Kidney (tissue), 14 donors: ENCODE results near the gene LYPD4. TPM values are rescaled to one million over a fixed set of nuclear protein-coding genes. Genes with fewer than 3 reads are reported as not detected.

Experiments used
- DNase-seq, 5 donors: peaks; one replicate each; pipeline ENCODE4 v3.0.0-alpha.2; 2013 to 2020
- FAIRE-seq: peaks from 2 replicates; lab custom pipeline; 2012; peaks lifted over from hg19 to GRCh38; lab: Jason Lieb, UNC
- H3K27ac ChIP-seq, 2 donors: one replicate each; pipeline ENCODE4 v1.7.0; 2013; ENCODE audit warnings: low read depth in 2 of 2, low read length in 2 of 2, inconsistent platforms in 1 of 2
- H3K27me3 ChIP-seq: one replicate; pipeline ENCODE4 v1.7.1; 2013; ENCODE audit warnings: low read length, inconsistent platforms; ENCODE audit not compliant: control insufficient read depth, insufficient read depth
- H3K36me3 ChIP-seq, 3 donors: one replicate each; pipeline versions ENCODE4 v1.7.0 to v1.7.1; 2013; ENCODE audit warnings: low read length in 3 of 3, control low read depth in 1 of 3, inconsistent platforms in 1 of 3; ENCODE audit not compliant: insufficient read depth in 3 of 3, control insufficient read depth in 2 of 3
- H3K4me1 ChIP-seq, 3 donors: one replicate each; pipeline versions ENCODE4 v1.7.0 to v1.7.1; 2013; ENCODE audit warnings: low read length in 3 of 3, inconsistent platforms in 1 of 3, low read depth in 1 of 3; ENCODE audit not compliant: control insufficient read depth in 2 of 3, insufficient read depth in 2 of 3
- H3K4me3 ChIP-seq, 3 donors: one replicate each; pipeline versions ENCODE4 v1.7.0 to v1.8.1; 2013; ENCODE audit warnings: low read length in 3 of 3, control low read depth in 1 of 3, inconsistent platforms in 1 of 3
- H3K9ac ChIP-seq, 3 donors: one replicate each; pipeline versions ENCODE4 v1.7.0 to v1.7.1; 2013; ENCODE audit warnings: low read length in 3 of 3, control low read depth in 1 of 3, inconsistent platforms in 1 of 3
- H3K9me3 ChIP-seq, 3 donors: one replicate each; pipeline versions ENCODE4 v1.7.0 to v1.7.1; 2013; ENCODE audit warnings: low read length in 3 of 3, control low read depth in 1 of 3, inconsistent platforms in 1 of 3; ENCODE audit not compliant: control insufficient read depth in 2 of 3, insufficient read depth in 1 of 3
- intact Hi-C: fragments of 100-400 bp; cut with DNase I; formaldehyde crosslinking; loops from one replicate; pipeline ENCODE4 v1.11.1; 2022
- polyA plus RNA-seq: library from polyadenylated mRNA; stranded (reverse); fragments of 350-450 nt; fragmentation: Illumina TruSeq; extraction: RNeasy Lipid Tissue Mini Kit (QIAGEN cat#74804); gene quantifications from one replicate; pipeline ENCODE4 v1.2.3, GENCODE V29; 2014; ENCODE audit warnings: low read depth, low replicate concordance; ENCODE audit not compliant: insufficient read depth
- total RNA-seq: library from RNA; stranded (reverse); fragmentation: NEBNext Ultra II Directional; extraction: Animal tissue kit (Norgen Biotek cat#: 25700); gene quantifications from one replicate; pipeline ENCODE4 v1.2.1, GENCODE V29; 2021
- TF ChIP-seq, protein P1 (sequence below): IDR thresholded peaks from 3 replicates; pipeline ENCODE4 v1.5.1; 2012; ENCODE audit warnings: mild to moderate bottlenecking, moderate library complexity, borderline replicate concordance; ENCODE audit not compliant: insufficient read depth; ENCODE audit errors: extremely low read depth
- donor health status: control.
- donor health status: control.
- donor health status: control.
- donor health status: control.
- donor health status: control.
- donor health status: DM: yes; HTN: yes; CAD: no.
- donor health status: Normal renal cell carcinoma (clear cell type).

LYPD4 gene
- total and polyA plus RNA-seq, 2 donors from 2014 or later = not detected

- no peak overlapping the region for H3K4me3 ChIP-seq
- DNase-seq = peak in 1 of 5 donors; percentile 28
- peaks cover 10 to 50% (median 21%) of the 10 kb centered on the region in 3 donors for H3K36me3 ChIP-seq
- no peak for FAIRE-seq
- H3K9me3 ChIP-seq = no peaks in the 10 kb centered on the region
- H3K27me3 ChIP-seq = no peaks in the 10 kb centered on the region
- H3K4me1 ChIP-seq = peaks cover 0 to 4% (median 0%) of the 10 kb centered on the region in 3 donors
- H3K27ac ChIP-seq = no peak overlapping the region
- TF ChIP-seq, protein P1, sequence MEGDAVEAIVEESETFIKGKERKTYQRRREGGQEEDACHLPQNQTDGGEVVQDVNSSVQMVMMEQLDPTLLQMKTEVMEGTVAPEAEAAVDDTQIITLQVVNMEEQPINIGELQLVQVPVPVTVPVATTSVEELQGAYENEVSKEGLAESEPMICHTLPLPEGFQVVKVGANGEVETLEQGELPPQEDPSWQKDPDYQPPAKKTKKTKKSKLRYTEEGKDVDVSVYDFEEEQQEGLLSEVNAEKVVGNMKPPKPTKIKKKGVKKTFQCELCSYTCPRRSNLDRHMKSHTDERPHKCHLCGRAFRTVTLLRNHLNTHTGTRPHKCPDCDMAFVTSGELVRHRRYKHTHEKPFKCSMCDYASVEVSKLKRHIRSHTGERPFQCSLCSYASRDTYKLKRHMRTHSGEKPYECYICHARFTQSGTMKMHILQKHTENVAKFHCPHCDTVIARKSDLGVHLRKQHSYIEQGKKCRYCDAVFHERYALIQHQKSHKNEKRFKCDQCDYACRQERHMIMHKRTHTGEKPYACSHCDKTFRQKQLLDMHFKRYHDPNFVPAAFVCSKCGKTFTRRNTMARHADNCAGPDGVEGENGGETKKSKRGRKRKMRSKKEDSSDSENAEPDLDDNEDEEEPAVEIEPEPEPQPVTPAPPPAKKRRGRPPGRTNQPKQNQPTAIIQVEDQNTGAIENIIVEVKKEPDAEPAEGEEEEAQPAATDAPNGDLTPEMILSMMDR = no peak
- intact Hi-C loops = no loop called here
- H3K9ac ChIP-seq = no peak overlapping the region
Observed at GRCh38 chr19:41868120-41868988, 23.9 kb upstream of the LYPD4 start.

GRCh38 chr19:41866284-41866683 lies 21.8 kb upstream of the LYPD4 start:
- Histone ChIP-seq H3K27ac (no peak overlapping the region), H3K4me3 (no peak overlapping the region), H3K9me3 (no peaks in the 10 kb centered on the region), H3K36me3 (peaks cover 13 to 57% (median 29%) of the 10 kb centered on the region in 3 donors), H3K4me1 (peaks cover under 1 to 17% (median 4%) of the 10 kb centered on the region in 3 donors), H3K27me3 (no peaks in the 10 kb centered on the region), H3K9ac (no peak overlapping the region)
- DNase-seq = peak in 1 of 5 donors; percentile 17
- FAIRE-seq = no peak
- TF ChIP-seq, protein P1 = no peak
- intact Hi-C loops = no loop called here

DNA sequence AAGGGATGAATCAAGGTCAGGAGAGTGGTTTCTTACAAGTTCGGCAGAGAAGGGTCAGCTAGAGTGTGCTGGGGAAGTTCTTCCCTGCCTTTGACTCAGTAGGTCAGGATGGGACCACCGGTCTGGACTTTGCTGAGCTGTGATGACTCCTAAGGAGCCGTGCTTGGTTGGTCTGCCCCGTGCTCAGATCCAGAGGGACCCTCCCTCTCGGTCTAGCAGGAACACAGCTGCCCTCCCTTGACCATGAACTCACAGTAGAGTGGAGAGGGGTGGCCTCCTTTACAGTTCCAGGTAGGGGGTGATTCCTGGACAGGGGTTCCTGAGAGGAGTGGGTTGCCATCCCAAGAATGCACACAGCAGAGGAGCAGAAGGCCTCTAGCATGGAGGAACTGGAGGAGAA lies 19.9 kb upstream of the LYPD4 start:
- intact Hi-C loops = no loop called here
- H3K4me1 ChIP-seq = peaks cover 2 to 22% (median 11%) of the 10 kb centered on the region in 3 donors
- no peak overlapping the region for H3K27ac ChIP-seq
- TF ChIP-seq, protein P1 = no peak
- no peaks in the 10 kb centered on the region for H3K27me3 ChIP-seq
- FAIRE-seq (no peak), DNase-seq (peak in 1 of 5 donors; percentile 32)
- no peaks in the 10 kb centered on the region for H3K9me3 ChIP-seq
- H3K9ac ChIP-seq = no peak overlapping the region
- peaks cover 17 to 50% (median 23%) of the 10 kb centered on the region in 3 donors for H3K36me3 ChIP-seq
- no peak overlapping the region for H3K4me3 ChIP-seq
